GM19467 (cell line): ENCODE data around the gene HDAC5.
"Not testable (repeated sequence)": the region's sequence is repeated elsewhere in the genome, so short reads cannot be mapped to it uniquely, and the experiment has no call there.

Experiments used
- ATAC-seq: cut with Tn5 transposase; IDR thresholded peaks from one replicate; pipeline ENCODE4 v1.9.1; 2021; ENCODE audit warnings: mild to moderate bottlenecking, moderate library complexity; ENCODE audit not compliant: unreplicated experiment

Gene HDAC5

DNA sequence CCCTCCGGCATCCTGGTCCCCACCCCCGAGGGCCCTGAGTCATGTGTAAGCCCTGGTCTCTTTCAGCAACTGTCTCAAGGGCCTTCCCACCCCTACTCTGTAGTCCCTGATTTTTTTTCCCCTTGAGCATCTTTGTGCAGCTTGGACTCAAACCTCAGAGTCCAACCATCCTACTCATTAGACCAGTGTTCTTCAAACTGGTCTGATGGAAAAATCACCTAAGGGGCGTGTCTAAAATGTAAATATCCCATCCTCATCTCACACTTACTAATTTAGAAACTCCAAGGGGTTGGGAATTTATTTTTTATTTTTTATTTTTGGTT lies 52.3 kb downstream of the HDAC5 start:
- ATAC-seq = no peak

DNA sequence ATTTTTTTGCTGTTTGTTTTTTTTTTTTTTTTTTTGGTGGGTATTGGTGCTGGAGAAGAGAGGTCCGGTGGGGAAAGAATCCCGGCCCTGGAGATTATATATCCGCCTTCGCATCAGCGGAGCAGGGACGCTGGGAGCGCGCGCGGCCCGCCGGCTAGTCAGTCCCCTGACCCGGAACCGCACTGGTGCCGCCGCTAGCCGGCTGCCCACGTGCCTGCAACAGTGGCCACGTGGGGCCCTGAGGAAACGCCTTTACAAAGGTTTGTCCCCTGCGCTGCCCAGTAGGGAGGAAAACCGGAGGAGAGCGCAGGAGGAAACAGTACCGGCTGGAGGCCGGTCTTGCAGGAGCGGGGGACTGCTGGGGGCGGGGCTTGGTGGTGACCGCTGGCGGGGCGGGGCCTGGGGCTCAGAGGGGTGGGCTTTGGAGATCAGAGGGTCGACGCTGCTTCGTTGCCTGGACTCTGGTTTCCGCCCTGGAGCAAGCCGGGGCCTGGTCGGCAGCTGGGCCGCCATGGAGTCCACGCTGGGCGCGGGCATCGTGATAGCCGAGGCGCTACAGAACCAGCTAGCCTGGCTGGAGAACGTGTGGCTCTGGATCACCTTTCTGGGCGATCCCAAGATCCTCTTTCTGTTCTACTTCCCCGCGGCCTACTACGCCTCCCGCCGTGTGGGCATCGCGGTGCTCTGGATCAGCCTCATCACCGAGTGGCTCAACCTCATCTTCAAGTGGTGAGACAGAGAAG lies 52.8 kb downstream of the HDAC5 start, which contains the start of gene G6PC3:
G6PC3 (plus strand) TSS at position 281 of the 743 bp plus-strand sequence; CDS start at position 512, 231 bp downstream.
- peak; percentile 54 for ATAC-seq

DNA sequence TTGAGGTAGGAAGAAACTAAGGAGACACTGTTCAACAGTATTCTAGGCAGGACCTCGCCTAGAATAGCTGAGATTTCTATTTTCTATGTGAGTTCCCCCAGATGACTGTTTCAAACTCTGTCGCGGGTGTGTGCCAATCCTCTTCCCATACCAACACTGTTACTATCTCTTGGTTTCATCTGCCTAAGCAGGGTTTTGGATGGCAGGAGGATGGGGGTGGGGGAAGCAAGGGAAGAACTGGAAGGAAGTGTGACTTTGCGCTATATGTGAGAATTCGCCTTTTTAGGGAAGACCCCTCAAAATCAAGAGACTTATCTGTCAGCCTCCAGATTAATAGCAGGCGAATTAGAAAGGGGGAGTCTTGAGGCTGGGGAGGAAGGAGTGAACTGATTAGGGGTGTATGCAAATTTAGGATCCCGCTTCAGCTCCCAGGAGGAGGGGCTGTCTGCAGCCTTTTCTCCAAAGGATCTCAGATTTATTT lies 53.4 kb downstream of the HDAC5 start:
- ATAC-seq = no peak

DNA sequence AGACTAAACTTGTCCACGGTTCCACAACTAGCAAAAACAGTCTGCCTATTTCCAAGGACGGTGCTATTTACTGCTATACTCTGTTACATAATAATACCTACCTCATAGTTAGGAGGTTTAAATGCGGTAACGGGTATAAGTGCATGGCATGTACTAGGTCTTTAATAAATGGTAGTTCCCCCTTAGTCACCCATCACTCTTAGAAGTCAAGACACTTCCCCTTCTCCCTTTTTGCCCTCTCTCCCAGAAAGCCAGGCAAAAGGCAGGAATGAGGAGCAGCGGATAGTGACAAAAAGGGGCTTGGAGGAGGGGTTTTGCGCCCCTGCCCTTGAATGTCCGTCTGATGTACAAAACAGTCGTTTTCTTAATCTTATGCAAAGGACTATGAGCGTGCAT lies 55.9 kb downstream of the HDAC5 start:
- no peak for ATAC-seq

DNA sequence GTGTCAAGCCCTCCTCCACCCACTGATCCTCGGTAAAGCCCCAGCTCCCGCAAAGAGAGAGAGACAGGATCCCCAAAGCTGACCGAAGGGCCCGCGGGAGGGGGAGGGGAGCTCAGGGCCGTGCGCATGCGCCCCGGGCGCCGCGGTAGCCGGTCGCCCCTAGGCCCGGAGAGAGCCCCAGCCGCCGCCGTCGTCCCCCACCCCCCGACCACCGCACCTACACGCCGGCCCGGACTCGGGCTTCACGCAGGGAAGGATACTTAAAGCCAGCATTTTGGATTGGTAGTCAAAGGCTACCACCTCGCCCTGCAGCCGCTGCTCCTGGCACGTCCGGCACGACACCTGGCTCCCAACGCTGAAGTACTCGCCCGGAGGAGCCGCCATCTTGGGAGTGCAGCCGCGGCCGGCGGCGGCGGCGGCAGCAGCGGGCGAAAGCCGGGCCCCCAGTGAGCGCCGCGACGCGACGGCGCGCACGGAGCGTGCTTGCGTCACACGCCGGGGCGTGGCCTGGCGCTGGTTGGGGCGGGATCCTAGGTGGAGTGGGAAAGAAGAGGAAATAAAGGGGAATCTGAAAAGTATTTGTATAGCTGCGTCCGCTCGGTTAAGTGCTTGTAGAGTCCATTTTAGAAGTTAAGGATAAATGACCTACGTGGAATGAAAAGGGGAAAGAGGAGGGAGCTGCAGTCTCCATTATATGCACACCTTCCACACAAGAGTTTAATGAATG lies 57.1 kb downstream of the HDAC5 start, which contains the start of gene LSM12:
LSM12 (minus strand) TSS at position 468 of the 727 bp plus-strand sequence; CDS start at position 384, 84 bp downstream.
- ATAC-seq = peak; percentile 60

DNA sequence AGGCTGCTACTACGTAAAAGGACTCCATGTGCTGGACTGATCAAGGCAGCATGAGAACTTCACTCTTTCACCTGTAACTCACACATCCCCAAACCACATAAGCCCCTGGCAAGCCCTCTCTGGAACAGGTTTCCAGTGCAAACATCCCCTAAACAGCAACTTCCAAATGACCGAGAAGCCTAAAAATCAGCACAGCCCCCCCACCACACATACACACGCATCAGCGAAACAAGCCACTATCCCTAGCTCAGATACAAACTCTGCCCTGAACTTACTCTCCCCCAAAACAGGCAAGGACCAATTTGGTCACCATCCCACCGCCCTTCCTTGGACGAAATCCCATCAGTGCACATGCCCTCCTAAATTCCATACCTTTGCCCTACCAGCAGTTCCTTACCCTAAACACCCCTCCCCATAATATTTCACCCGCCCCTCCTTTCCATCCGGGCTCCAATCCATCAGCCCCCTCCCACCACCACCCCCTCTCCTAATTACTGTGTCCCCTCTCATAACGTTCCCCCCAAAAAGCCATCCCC lies 57.7 kb downstream of the HDAC5 start:
- ATAC-seq = no peak

DNA sequence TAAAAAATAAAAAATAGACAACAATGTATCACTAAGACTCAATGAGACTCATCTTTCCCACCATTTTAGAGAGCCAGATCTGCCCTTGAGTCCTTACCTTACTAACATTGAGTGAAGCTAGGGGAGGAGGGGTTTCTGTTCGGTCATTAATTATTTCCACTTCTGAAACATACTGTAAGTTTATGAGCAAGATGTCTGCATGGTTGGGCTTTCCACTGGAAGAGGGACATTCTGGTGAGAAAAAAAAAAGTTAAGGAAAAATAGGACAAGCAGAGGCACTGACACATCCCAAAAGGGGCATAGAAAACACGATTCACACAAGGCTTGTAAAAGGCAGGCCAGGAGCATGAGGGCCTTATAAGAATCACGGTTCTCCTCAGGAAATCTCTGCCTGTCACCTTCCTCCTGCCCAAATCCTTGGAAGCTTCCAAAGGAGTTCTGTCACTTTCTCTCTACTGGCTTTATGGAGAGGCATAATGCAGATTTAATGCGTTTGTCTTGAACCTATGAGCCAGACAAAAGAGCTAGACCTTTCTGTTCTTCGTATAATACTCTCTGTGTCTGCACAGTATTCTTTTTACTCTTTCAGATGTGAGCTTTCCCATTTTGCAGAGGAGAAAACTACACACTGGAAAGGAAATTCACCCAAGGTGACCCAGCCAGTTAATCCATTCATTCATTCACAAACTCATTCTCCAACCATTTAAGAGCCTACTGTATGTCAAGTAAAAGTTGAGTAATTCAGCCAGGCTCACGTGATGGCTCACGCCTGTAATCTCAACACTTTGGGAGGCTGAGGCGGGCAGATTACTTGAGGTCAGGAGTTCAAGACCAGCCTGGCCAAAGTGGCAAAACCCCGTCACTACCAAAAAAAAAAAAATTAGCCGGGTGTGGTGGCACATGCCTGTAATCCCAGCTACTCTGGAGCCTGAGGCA lies 59.5 kb downstream of the HDAC5 start:
- ATAC-seq = no peak

DNA sequence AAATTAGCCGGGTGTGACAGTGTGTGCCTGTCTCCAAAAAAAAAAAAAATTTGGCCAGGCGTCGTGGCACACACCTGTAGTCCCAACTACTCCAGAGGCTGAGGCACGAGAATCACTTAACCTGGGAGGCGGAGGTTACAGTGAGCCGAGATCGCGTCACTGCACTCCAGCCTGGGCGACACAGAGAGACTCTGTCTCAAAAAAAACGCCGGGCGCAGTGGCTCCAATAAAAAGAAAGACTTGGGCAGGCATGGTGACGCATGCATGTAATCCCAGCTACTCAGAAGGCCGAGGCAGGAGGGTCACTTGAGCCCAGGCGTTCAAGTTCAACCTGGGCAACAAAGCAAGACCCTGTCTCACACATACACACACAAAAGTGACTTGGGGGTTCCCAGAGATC lies 60.6 kb downstream of the HDAC5 start:
- ATAC-seq = no peak

DNA sequence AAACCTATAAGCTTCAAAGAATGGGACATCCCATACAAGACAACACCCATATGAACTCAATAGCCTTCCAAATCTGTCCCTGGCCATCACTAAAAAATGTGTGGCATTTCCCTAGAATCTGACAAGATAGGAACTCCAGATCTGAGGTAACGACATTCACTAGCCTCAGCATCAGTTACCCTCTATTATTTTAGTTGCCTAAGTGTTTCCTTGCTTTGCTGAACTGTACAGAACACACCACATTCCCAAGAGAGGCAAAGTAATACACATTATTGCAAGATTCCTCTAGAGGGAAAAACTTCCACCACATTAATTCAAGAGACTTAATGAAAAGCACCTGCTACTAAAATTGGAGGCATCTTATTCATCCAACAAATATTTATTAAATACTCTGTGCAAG lies 62.0 kb downstream of the HDAC5 start:
- ATAC-seq = no peak

DNA sequence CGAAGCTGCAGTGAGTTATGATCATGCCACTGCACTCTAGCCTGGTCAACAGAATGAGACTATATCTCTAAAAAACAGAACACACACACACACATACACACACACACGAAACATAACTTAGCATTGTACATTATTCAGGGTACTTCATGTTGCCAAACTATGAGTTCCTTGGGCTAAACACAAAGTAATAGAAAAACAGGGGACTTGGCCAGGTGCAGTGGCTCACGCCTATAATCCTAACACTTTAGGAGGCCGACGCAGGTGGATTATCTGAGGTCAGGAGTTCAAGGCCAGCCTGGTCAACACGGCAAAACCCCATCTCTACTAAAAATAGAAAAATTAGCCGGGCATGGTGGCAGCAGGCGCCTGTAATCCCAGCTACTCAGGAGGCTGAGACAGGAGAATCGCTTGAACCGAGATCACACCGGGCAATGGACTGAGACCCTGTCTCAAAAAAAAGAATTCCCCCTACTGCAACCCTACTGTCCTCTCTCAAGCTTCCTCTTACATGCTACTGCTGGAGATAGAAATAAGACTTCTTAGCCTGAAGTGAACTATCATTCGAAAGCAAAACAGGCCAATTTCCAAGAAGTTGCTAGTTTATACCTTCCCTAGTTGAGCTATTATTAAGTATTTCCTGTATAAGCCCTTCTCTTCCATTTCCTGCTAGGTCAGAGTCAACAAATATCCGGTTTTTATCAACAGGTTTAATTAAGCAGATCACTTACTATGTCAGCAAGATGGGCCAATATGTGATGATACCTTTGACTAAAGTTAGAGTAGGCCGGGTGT lies 64.1 kb downstream of the HDAC5 start:
- ATAC-seq = no peak

DNA sequence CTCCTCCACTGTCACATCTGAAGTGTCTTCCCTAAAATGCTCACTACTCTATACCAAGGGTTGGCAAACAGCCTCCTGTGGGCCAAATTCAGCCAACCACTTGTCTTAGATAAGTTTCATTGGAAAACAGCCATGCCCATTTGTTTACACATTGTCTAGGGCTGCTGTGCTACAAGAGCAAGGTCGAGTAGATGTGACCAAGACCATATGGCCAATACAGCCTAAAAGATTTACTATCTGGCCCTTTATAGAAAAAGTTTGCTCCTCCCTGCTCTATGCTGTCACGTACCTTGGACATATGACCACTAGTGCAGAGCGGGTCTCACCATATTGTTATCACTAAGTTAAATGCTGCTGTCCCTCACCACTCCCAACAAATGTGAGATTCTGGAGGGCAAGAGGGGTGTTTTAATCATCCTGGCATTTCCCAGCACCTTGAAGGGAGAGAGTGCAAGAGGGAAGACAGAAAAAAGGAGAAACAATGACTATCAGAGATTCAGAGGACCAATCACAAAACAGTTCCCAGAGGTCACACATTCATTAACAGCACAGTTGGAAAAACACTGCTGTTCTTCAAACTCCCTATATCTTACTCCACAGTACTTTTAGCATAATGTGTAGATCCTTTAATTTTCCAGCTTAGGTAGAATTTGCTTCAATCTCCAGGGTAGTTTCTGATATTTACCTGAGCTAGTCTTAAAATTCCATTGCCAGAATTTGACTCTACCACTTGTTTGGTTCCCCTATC lies 70.1 kb downstream of the HDAC5 start:
- ATAC-seq = no peak

DNA sequence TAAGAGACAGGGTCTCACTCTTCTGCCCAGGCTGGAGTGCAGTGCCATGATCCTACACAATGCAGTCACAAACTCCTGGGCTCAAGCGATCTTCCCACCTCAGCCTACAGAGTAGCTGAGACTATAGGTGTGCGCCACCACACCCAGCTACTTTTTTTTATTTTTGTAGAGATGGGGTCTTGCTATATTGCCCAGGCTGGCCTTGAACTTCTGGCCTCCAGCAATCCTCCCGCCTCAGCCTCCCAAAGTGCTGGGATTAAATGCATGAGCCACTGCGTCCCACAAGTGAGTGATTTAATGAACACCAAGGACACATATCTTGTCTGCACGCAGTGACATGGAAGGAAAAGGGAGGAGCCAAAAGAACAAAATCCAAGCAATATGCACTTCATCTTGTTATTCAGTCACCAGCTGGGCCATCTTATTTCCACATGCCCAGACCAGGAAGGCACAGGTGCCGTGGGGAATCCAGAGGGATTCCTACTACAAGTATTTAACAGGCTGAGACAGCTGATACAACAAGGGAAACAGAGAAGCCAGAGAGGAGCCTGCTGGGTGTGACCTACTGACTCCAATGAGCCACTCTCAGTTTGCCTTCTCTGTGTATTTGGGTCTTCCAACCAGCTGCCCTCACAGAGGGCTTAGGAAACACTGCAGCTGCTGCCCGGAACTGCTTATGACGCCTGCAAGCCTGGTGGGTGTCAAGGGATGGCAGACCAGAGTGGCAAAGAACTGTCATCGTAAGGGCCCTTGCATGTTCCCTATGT lies 74.0 kb downstream of the HDAC5 start:
- ATAC-seq = no peak

DNA sequence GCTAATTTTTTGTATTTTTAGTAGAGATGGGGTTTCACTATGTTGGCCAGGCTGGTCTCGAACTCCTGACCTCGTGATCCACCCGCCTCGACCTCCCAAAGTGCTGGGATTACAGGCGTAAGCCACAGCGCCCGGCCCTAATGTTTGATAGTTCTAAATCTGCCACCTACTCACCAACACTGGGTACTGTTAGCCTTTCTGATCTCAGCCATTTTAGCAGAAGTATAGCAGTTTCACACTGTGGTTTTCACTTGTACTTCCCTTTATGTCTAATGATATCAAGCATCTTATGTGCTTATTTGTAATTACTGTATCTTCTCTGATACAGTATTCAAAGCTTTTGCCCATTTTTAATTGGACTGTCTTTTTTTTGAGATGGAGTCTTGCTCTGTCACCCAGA lies 76.5 kb downstream of the HDAC5 start:
- ATAC-seq = not testable (repeated sequence)

DNA sequence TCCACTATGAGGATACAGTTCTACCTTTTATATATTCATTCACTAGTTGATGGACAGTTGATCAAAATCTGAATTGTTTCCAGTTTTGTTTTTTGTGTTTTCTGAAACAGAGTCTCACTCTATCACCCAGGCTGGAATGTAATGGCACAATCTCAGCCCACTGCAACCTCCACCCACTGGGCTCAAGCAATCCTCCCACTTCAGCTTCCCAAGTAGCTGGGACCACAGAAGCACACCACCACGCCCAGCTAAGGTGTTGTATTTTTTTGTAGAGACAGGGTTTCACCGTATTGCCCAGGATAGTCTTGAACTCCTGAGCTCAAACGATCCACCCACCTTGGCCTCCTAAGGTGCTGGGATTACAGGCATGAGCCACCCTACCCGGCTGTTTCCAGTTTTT lies 78.0 kb downstream of the HDAC5 start:
- ATAC-seq = no peak

DNA sequence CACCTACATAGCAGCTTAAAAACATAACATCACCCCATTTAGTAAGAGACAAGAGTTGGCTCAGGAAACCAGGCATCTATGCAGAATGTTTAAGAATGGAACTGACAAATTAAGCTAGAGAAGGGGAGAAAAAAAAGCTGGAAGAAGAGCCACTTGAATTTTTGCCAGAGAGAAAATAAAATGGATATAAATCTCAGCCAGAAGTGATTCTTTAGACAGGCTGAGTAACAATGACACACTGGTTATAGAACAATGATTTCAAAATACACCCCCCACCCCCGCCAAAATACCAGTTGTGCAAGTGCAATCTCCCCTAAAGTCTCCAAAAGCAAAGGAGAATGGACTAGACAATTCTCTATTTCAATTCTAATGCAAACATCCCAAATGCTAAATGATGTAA lies 79.4 kb downstream of the HDAC5 start:
- no peak for ATAC-seq

DNA sequence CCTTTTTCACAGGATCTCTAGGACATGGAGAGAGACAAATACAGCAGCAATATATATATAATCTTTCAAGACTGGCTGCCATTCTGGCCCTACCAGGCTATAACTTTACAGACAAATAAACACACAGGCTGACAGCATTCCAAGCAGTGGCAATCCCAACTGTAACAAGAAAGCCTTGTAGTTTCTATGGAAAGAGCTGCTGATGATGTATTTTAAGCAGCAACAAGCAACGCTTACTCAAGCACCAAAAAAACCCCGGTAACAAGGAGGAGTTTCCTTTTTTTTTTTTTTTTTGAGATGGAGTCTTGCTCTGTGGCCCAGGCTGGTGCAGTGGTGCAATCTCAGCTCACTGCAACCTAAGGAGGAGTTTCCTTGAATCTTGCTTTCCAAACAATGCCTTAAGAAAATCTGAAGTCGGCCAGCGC lies 80.2 kb downstream of the HDAC5 start:
- no peak for ATAC-seq

DNA sequence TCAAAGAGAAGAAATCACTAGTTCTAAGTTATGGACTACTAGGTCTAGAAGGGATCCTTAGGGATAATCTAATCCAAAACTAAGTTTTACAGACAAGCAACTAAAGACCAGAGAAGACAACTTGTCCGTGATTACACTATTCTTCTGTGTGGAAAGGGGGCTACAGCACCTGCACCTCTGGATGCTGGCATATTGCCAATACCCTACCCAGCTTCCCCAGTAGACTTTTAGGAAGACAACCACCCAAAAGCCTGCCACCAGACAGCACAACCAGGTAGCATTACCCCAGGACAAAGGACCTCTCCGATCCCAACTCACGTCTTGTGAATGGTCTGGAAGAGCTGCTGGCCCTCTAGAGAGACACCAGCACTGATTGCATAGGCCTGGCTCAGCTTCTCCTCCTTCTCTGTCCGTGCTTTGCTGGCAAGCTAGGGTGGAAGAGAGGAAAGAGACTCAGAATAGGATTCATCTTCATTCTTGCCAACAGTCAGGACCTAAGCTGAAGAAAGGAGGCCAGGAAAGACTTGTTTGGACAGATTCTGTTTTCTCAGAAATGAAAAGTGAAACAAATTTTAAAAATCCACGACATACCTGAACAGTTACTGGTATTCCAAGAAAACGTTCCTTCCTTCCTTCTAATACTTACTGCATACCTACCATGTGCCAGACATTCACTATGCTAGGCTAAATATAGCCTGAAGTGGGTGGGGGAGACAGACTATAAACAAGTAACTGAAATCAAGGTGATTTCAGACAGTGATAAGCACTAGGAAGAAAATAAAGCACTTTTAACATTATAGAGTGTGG lies 83.4 kb downstream of the HDAC5 start:
- no peak for ATAC-seq

DNA sequence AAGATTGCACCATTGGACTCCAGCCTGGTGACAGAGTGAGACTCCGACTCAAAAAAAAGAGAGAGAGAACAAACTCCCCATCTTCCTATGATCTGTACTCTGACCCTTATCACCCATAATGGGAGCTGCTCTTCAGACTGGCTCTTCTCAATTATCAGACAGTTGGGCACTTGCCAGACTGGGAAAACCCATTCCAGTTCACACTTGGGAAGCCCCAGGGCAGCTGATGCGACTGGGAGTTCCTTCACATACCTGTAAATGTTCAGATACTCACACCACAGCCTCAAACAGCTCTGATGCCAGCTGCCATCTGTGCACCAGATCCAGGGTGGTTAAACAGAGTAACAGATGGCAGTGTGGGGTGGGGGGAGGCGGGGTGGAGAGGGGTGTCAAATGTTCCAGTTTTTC lies 84.8 kb downstream of the HDAC5 start:
- no peak for ATAC-seq
